Measurements from ENCODE around the gene HYAL4.

HYAL4 gene

GRCh38 chr7:123918309-123918708, 73.3 kb downstream of the HYAL4 start:
- no peak for DNase-seq

GRCh38 chr7:123923599-123923998, 78.6 kb downstream of the HYAL4 start:
- no peak for DNase-seq

DNA sequence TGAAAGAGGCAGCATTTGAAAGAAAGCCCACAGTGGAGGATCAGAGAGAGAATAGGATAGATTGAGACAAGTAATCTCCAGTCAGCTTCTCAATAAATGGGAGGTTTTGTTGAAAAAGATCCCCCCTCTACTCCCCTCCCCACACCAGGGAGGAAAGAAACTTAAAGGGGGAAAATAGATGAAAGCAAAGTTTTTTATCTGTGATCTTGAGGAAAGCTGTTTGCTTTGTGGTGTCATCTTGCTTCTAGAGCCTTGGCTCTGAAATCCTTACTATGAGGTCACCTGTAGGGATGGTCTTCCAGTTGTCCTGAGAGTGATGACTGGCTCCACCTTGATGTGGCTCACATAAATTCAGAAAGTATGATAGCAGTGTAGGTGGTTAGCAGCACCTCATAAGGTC, 80.0 kb downstream of the HYAL4 start, which contains the start of gene SPAM1:
SPAM1 (plus strand) TSS at position 301 of the 400 bp plus-strand sequence. CDS start 28,330 bp downstream, outside the sequence.
- no peak for DNase-seq

Measured in HCEC 1CT (cell line).